Mucosa of descending colon (tissue), 3 donors: ENCODE measurements around the gene POGZ. TPM values are rescaled to one million over a fixed set of nuclear protein-coding genes. Genes with fewer than 3 reads are reported as not detected.

Experiments used
- ATAC-seq: fragments of 200-7000 bp; cut with Tn5 transposase; one replicate; pipeline ENCODE4 v1.9.1; 2020; ENCODE audit warnings: mild to moderate bottlenecking, moderate library complexity
- DNase-seq, 3 donors: peaks; one replicate each; pipeline ENCODE4 v3.0.0-alpha.2; 2020
- H3K36me3 ChIP-seq: fragments of 200-600 bp; one replicate; pipeline ENCODE4 v1.8.0; 2021; ENCODE audit warnings: low read depth, mild to moderate bottlenecking
- H3K4me1 ChIP-seq: fragments of 200-600 bp; one replicate; pipeline ENCODE4 v1.8.0; 2021; ENCODE audit warnings: low read depth, mild to moderate bottlenecking
- H3K4me3 ChIP-seq: fragments of 200-600 bp; one replicate; pipeline ENCODE4 v1.8.0; 2021; ENCODE audit warnings: mild to moderate bottlenecking
- H3K9me3 ChIP-seq: fragments of 200-600 bp; one replicate; pipeline ENCODE4 v1.8.0; 2021; ENCODE audit warnings: mild to moderate bottlenecking
- intact Hi-C, 2 donors: fragments of 100-400 bp; cut with DNase I in 1 of 2; cut with micrococcal nuclease in 1 of 2; formaldehyde crosslinking; loops; one replicate each; pipeline versions ENCODE4 v1.11.0 to v1.11.1; 2022; cut with DNase I, micrococcal nuclease
- total RNA-seq, 3 donors: library from RNA; stranded (reverse); fragmentation: NEBNext Ultra II Directional in 2 of 3; extraction: Animal tissue kit (Norgen Biotek cat#: 25700) in 2 of 3; gene quantifications; one replicate each; pipeline versions ENCODE4 v1.2.1 to v1.2.4, GENCODE V29; 2021 to 2023
- TF ChIP-seq, protein P1 (sequence below): fragments of 200-600 bp; IDR thresholded peaks from one replicate; pipeline ENCODE4 v1.8.0; 2022; ENCODE audit warnings: antibody characterized with exemption, mild to moderate bottlenecking
- donor health status: DM: no; HTN: no; CAD: no; lungs with moderate emphysema.
- donor health status: DM: no; HTN: no; CAD: no.
- donor health status: DM: no; HTN: yes; CAD: no.

The POGZ gene
- total RNA-seq, 3 donors from 2014 or later, result 60.4 to 106 (median 77.7) TPM

DNA sequence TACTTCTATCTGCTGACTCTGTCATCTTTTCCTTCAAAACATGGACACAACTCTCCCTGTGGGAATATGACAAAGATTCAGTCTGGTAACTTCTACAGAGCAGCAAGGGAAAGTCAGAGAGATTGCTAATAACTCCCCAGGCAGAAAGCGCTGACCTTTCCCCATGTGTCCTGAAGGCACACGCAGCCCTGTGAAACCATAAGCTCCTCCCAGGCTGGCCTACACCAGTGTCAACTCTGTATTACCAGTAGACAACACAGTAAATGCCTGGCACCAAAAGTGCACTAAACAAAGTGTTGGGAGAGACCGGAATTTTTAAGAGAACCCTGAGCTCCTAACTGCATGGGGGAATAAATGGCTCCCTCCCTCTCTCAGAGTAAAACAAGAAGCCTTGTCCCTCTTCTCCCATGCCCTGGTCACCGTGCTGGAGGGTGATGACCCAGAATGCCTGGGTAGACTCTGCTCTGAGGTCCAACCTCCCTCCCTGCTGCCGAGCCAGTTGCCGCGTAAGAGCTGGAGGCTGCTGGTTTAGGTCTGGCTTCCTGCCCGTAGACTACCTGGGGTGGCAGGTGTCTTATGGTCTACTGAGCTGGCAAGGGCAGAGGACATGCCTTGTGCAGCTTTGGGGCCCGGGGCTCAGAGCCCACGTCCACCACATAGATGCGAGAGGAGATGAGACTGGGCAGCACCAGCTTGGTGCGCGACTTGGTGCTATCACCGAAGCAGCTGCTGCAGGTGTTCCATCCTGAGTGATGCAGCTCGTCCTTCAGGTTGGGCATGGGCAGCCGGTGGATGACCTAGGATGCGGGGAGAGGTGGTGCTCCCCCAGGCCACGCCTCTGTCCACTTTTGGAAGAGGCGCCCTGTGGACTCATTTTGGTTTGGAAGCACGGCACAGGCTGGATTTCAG lies 90.6 kb downstream of the POGZ start:
- DNase-seq (peak in 1 of 3 donors; percentile 49), ATAC-seq (no peak)
- intact Hi-C loops, result no loop called here
- Histone ChIP-seq H3K9me3 (no peaks in the 10 kb centered on the region), H3K4me3 (no peak overlapping the region), H3K36me3 (peaks cover 8% of the 10 kb centered on the region), H3K4me1 (peaks cover 31% of the 10 kb centered on the region)
- TF ChIP-seq, protein P1, sequence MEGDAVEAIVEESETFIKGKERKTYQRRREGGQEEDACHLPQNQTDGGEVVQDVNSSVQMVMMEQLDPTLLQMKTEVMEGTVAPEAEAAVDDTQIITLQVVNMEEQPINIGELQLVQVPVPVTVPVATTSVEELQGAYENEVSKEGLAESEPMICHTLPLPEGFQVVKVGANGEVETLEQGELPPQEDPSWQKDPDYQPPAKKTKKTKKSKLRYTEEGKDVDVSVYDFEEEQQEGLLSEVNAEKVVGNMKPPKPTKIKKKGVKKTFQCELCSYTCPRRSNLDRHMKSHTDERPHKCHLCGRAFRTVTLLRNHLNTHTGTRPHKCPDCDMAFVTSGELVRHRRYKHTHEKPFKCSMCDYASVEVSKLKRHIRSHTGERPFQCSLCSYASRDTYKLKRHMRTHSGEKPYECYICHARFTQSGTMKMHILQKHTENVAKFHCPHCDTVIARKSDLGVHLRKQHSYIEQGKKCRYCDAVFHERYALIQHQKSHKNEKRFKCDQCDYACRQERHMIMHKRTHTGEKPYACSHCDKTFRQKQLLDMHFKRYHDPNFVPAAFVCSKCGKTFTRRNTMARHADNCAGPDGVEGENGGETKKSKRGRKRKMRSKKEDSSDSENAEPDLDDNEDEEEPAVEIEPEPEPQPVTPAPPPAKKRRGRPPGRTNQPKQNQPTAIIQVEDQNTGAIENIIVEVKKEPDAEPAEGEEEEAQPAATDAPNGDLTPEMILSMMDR, result no peak

DNA sequence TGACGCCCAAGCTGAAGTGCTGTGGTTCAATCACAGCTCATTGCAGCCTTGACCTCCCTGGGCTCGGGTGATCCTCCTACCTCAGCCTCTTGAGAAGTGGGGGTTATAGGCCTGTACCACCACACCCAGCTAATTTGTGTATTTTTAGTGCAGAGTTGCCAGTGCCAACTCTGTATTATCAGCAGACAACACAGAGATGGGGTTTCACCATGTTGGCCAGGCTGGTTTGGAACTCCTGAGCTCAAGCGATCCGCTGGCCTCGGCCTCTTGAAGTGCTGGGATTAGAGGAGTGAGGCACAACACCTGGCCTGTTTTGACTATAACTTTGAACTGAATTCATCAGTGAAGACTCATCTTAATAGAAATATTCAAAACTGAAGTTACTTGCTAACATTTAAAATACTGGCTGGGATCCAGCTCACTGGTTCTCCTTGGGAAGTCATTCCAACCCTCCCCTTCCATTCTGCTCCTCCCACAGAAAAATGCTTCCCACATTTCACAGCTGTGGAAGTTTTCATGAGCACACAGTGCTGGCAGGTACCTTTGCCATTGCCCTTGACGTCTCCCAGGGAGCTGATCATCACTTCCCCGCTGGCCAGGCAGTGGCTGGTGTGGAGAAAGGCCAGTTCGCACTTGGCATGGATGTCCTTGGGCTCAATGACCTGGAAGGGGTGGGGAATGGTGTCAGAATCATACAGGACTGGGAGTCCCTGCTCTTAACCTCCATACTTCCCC lies 91.5 kb downstream of the POGZ start:
- Histone ChIP-seq H3K36me3 (peaks cover 8% of the 10 kb centered on the region), H3K9me3 (no peaks in the 10 kb centered on the region), H3K4me1 (peaks cover 22% of the 10 kb centered on the region), H3K4me3 (no peak overlapping the region)
- DNase-seq (peak in 1 of 3 donors; percentile 25), ATAC-seq (no peak)
- intact Hi-C loops, result no loop called here
- TF ChIP-seq, protein P1, result no peak

DNA sequence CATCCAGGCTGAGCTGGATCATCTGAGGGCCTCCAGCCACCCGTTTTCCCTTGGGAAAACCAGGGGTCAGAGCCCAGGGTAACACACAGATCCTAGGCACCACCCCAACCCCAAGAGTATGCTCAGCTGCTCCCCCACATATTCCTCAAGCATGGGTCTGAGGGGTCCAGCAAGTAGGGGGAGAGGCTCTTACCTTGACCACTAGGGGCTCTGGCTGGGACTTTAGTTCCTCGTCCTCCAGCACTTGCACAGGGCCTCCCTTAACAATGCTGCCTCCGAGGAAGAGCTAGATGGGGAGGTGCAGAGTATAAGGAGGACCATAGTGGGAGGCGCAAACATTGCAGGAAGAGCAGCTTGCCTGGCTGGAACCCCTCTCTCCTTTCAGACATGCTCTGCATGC lies 94.3 kb downstream of the POGZ start:
- no peak for ATAC-seq
- no peaks in the 10 kb centered on the region for H3K9me3 ChIP-seq
- H3K4me3 ChIP-seq, result no peak overlapping the region
- no peak for DNase-seq
- peaks cover 13% of the 10 kb centered on the region for H3K4me1 ChIP-seq
- H3K36me3 ChIP-seq, result peaks cover 8% of the 10 kb centered on the region
- intact Hi-C loops, result no loop called here
- TF ChIP-seq, protein P1, result no peak

DNA sequence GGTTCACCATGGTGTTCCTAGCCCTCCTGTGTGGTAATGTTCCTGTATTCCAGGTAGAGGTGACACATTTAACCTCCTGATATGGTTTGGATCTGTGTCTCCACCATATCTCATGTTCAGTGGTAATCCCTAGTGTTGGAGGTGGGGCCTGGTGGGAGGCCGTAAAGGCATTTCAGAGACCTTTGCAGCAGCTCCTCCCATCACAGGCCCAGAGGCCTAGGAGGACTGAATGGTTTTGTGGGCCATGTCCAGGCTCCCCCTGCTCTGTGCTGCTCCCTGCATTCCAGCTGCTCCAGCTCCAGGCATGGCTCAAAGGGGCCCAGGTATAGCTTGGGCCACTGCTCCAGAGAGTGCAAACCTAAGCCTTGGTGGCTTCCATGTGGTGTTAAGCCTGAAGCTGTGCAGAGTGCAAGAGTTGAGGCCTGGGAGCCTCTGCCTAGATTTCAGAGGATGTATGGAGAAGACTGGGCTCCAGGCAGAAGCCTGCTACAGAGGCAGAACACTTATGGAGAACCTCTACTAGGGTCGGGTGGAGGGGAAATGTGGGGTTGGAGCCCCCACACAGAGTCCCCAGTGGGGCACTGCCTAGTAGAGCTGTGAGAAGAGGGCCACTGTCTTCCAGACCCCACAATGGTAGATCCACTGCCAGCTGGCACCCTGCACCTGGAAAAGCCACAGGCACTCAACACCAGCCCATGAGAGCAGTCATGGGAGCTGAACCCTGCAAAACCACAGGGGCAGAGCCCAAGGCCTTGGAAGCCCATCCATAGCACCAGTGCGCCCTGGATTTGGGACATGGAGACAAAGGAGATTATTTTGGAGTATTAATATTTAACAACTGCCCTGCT lies 96.8 kb downstream of the POGZ start:
- TF ChIP-seq, protein P1, result no peak
- H3K4me3 ChIP-seq, result no peak overlapping the region
- H3K36me3 ChIP-seq, result peaks cover 8% of the 10 kb centered on the region
- peak; percentile 36 for ATAC-seq
- intact Hi-C loops, result no loop called here
- no peaks in the 10 kb centered on the region for H3K4me1 ChIP-seq
- no peaks in the 10 kb centered on the region for H3K9me3 ChIP-seq
- DNase-seq, result no peak

DNA sequence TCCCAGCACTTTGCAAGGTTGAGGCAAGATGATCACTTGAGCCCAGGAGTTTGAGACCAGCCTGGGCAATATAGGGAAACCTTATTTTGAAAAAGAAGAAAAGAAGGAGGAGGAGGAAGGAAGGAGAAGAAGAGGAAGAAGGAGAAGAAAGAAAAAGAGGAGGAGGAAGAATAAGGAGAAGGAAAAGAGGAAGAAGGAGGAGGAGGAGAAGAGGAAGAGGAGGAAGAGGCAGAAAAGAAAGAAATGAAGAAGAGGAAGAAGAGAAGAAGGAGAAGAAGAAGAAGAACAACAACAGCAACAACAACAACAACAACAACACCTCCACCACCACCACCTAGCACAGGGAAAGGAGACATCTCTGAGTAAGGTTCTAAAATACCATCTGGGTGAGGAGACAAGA lies 97.4 kb downstream of the POGZ start:
- no peak for ATAC-seq
- H3K36me3 ChIP-seq, result peaks cover 8% of the 10 kb centered on the region
- H3K4me1 ChIP-seq, result no peaks in the 10 kb centered on the region
- DNase-seq, result no peak
- H3K9me3 ChIP-seq, result no peaks in the 10 kb centered on the region
- TF ChIP-seq, protein P1, result no peak
- intact Hi-C loops, result no loop called here
- H3K4me3 ChIP-seq, result no peak overlapping the region
